Heart left ventricle (tissue), 13 donors: ENCODE data around the gene TOPAZ1.

ENCODE experiments used
- CTCF ChIP-seq, 12 donors: fragments of 200-600 bp; sonication (generic) in 4 of 12; IDR thresholded peaks; one replicate each; pipeline versions ENCODE4 v1.5.0 to v1.8.0; 2018 to 2022; ENCODE audit warnings: antibody characterized with exemption in 12 of 12, mild to moderate bottlenecking in 5 of 12
- POLR2A ChIP-seq, 2 donors: fragments of 450-650 bp; IDR thresholded peaks; one replicate each; pipeline ENCODE4 v1.6.1; 2017; ENCODE audit warnings: antibody characterized with exemption in 2 of 2, mild to moderate bottlenecking in 2 of 2, moderate library complexity in 2 of 2
- donor health status: ischemic (EF 13 %, LVEDD 7.1; RV severe dilation, severe dysfunction).
- donor health status: DM: no; HTN: yes; CAD: no.
- donor health status: DM: no; HTN: no; CAD: no.
- donor health status: ischemic (EF 25% LVEDD 6.9; RV normal size, moderate dysfunction).
- donor health status: ischemic (EF 25% LVEDD 5.7; RV mildly dilated, moderate dysfunction).
- donor health status: ischemic (EF 35%, LVEDD 5.7; RV mildly dilated, moderate dysfunction).
- donor health status: nonischemic (EF 11% LVEDD 7.7; RV severe dilation, severe dysfunction).
- donor health status: DM: yes; HTN: yes; CAD: no.
- donor health status: PGD.
- donor health status: ischemic (EF 29% LVEDD 5.4; RV normal size, mild dysfunction).
- donor health status: nonischemic (EF 23%, LVEDD 6.1; RV moderate dilation, normal function).

GRCh38 chr3:44340058-44340395, 98.3 kb downstream of the TOPAZ1 start:
- TF ChIP-seq CTCF (IDR thresholded peaks at IDR 0.05) (no peak), POLR2A (IDR thresholded peaks at IDR 0.05) (no peak)
